A549 (cell line): ENCODE results near the gene KCNA1. TPM values are rescaled to one million over a fixed set of nuclear protein-coding genes. Genes with fewer than 3 reads are reported as not detected.

Experiments used
- ATAC-seq, 2 experiments: fragments of 200-7000 bp in 1 of 2; fragments of >200 bp in 1 of 2; cut with Nextera tagmentation in 1 of 2; cut with Tn5 transposase in 1 of 2; 3 replicates each; pipeline versions ENCODE4 v1.8.0 to v1.9.1; 2018 to 2020; ENCODE audit warnings: mild to moderate bottlenecking in 1 of 2, moderate library complexity in 1 of 2
- CTCF ChIA-PET: fragments of 300-600 bp; sonication (Branson Sonifier 250); formaldehyde crosslinking; extraction: SDS; loops from one replicate; lab custom pipeline; 2021; ENCODE audit warnings: antibody characterized with exemption, inconsistent platforms; lab: Yijun Ruan, JAX
- POLR2A ChIA-PET: fragments of 350-600 bp; formaldehyde crosslinking; extraction: SDS; loops from one replicate; lab custom pipeline; 2021; ENCODE audit warnings: antibody characterized with exemption, inconsistent platforms; lab: Yijun Ruan, JAX
- DNase-seq, 2 experiments: peaks; one replicate each; pipeline versions ENCODE4 v3.0.0 to v3.0.0-alpha.2; 2011 to 2016; ENCODE audit warnings: low read depth in 1 of 2, low spot score in 1 of 2
- FAIRE-seq: peaks from 2 replicates; lab custom pipeline; 2011; peaks lifted over from hg19 to GRCh38; lab: Jason Lieb, UNC
- H3K27ac ChIP-seq, 2 experiments: fragments of >200 bp; sonication (Bioruptor Twin); formaldehyde crosslinking; 3 replicates each; pipeline ENCODE4 v1.5.1; 2016 to 2017
- H3K4me1 ChIP-seq: fragments of >200 bp; sonication (Bioruptor Twin); formaldehyde crosslinking; 3 replicates; pipeline ENCODE4 v1.6.1; 2016
- H3K4me2 ChIP-seq: fragments of >200 bp; sonication (Bioruptor Twin); formaldehyde crosslinking; 3 replicates; pipeline ENCODE4 v1.6.1; 2016
- H3K4me3 ChIP-seq: fragments of >200 bp; sonication (Bioruptor Twin); formaldehyde crosslinking; 3 replicates; pipeline ENCODE4 v1.5.1; 2016
- H3K9me3 ChIP-seq: fragments of >200 bp; sonication (Bioruptor Twin); formaldehyde crosslinking; 3 replicates; pipeline ENCODE4 v1.6.1; 2016
- BCL3 ChIP-seq: fragments of >200 bp; sonication (Bioruptor Twin); formaldehyde crosslinking; IDR thresholded peaks from 3 replicates; pipeline ENCODE4 v1.6.1; 2016
- EHF ChIP-seq: fragments of 250-450 bp; sonication (Bioruptor Pico); IDR thresholded peaks from 2 replicates; pipeline ENCODE4 v1.5.0; 2020; ENCODE audit warnings: mild to moderate bottlenecking
- EP300 ChIP-seq, 2 experiments: fragments of >200 bp; sonication (Bioruptor Twin); formaldehyde crosslinking; IDR thresholded peaks; 2 replicates in 1 of 2; 3 replicates in 1 of 2; pipeline ENCODE4 v1.6.1; 2016 to 2017
- FOSB ChIP-seq: fragments of 250-450 bp; sonication (Bioruptor Pico); IDR thresholded peaks from 2 replicates; pipeline ENCODE4 v1.5.0; 2020; ENCODE audit warnings: mild to moderate bottlenecking, moderate library complexity
- GATA3 ChIP-seq: IDR thresholded peaks from 2 replicates; pipeline ENCODE4 v1.6.1; 2012; ENCODE audit warnings: borderline replicate concordance
- HDAC2 ChIP-seq: fragments of 200-600 bp; sonication (generic); IDR thresholded peaks from 2 replicates; pipeline ENCODE4 v1.6.1; 2016
- HES2 ChIP-seq: fragments of >200 bp; sonication (Bioruptor Twin); formaldehyde crosslinking; IDR thresholded peaks from 2 replicates; pipeline ENCODE4 v1.6.1; 2016
- HOXB5 ChIP-seq: fragments of 250-450 bp; sonication (Bioruptor Pico); IDR thresholded peaks from 2 replicates; pipeline ENCODE4 v1.5.0; 2020; ENCODE audit warnings: mild to moderate bottlenecking, moderate library complexity
- JUN ChIP-seq, 2 experiments: fragments of >200 bp; sonication (Bioruptor Twin); formaldehyde crosslinking; IDR thresholded peaks; 2 replicates in 1 of 2; 3 replicates in 1 of 2; pipeline ENCODE4 v1.6.1; 2016 to 2017
- KDM1A ChIP-seq: fragments of 200-600 bp; sonication (generic); IDR thresholded peaks from 2 replicates; pipeline ENCODE4 v1.6.1; 2016; ENCODE audit warnings: low read depth, mild to moderate bottlenecking
- KDM5A ChIP-seq: fragments of 200-600 bp; sonication (generic); IDR thresholded peaks from 2 replicates; pipeline ENCODE4 v1.6.1; 2016; ENCODE audit warnings: antibody characterized with exemption, mild to moderate bottlenecking
- MAFK ChIP-seq: fragments of 450-650 bp; IDR thresholded peaks from 2 replicates; pipeline ENCODE4 v1.6.1; 2014; ENCODE audit not compliant: partially characterized antibody
- MAZ ChIP-seq: fragments of 150-350 bp; IDR thresholded peaks from 2 replicates; pipeline ENCODE4 v1.6.1; 2014; ENCODE audit warnings: antibody characterized with exemption, low read depth, low read length, borderline replicate concordance
- NPAS2 ChIP-seq: fragments of 250-450 bp; sonication (Bioruptor Pico); IDR thresholded peaks from 2 replicates; pipeline ENCODE4 v1.8.0; 2022; ENCODE audit warnings: mild to moderate bottlenecking, moderate library complexity, borderline replicate concordance
- PBX3 ChIP-seq: IDR thresholded peaks from 2 replicates; pipeline ENCODE4 v1.6.1; 2012
- POLR2A ChIP-seq: IDR thresholded peaks from 2 replicates; pipeline ENCODE4 v1.6.1; 2012; ENCODE audit warnings: mild to moderate bottlenecking, low read length
- RAD21 ChIP-seq, 2 experiments: fragments of >200 bp in 1 of 2; sonication (Bioruptor Twin) in 1 of 2; formaldehyde crosslinking in 1 of 2; IDR thresholded peaks in 1 of 2; conservative IDR thresholded peaks in 1 of 2; 2 replicates in 1 of 2; 3 replicates in 1 of 2; pipeline ENCODE4 v1.6.1; 2012 to 2018; ENCODE audit warnings: inconsistent platforms in 1 of 2
- RARB ChIP-seq: fragments of 250-450 bp; sonication (Bioruptor Pico); IDR thresholded peaks from 2 replicates; pipeline ENCODE4 v1.8.0; 2021; ENCODE audit warnings: mild to moderate bottlenecking, moderate library complexity
- RFX5 ChIP-seq: fragments of 450-650 bp; IDR thresholded peaks from 2 replicates; pipeline ENCODE4 v1.7.1; 2014; ENCODE audit warnings: antibody characterized with exemption, mild to moderate bottlenecking, moderate library complexity
- SMC3 ChIP-seq: fragments of >200 bp; sonication (Bioruptor Twin); formaldehyde crosslinking; IDR thresholded peaks from 3 replicates; pipeline ENCODE4 v1.6.1; 2018; ENCODE audit warnings: inconsistent platforms
- SREBF2 ChIP-seq: fragments of 450-650 bp; IDR thresholded peaks from 2 replicates; pipeline ENCODE4 v1.6.1; 2014; ENCODE audit warnings: mild to moderate bottlenecking, moderate library complexity
- ZC3H11A ChIP-seq: fragments of 450-650 bp; IDR thresholded peaks from 2 replicates; pipeline ENCODE4 v1.6.1; 2014; ENCODE audit warnings: antibody characterized with exemption, mild to moderate bottlenecking
- ZFP36 ChIP-seq: fragments of 450-650 bp; IDR thresholded peaks from 2 replicates; pipeline ENCODE4 v1.6.1; 2014; ENCODE audit warnings: borderline replicate concordance; ENCODE audit not compliant: partially characterized antibody
- ZSCAN20 ChIP-seq: fragments of 250-450 bp; sonication (Bioruptor Pico); IDR thresholded peaks from 2 replicates; pipeline ENCODE4 v1.8.0; 2022; ENCODE audit warnings: mild to moderate bottlenecking, moderate library complexity
- whole genome bisulfite sequencing: methylation state at CpG from one replicate; pipeline ENCODE4 v1.1.6; 2017; ENCODE audit errors: missing lambda C conversion rate; 5-methylcytosine and 5-hydroxymethylcytosine counted together
- polyA plus RNA-seq, 4 experiments: library from polyadenylated mRNA; depleted of rRNA in 3 of 4; stranded (reverse); fragments of >200 nt; fragmentation: RNase III in 1 of 4; extraction: RNeasy Plus Mini Kit Qiagen cat#74134 plus additional on column Dnase treatment in 1 of 4; gene quantifications; 2 replicates in 3 of 4; 3 replicates in 1 of 4; pipeline ENCODE4 v1.2.3, GENCODE V29; 2011 to 2017
- TF ChIP-seq, protein P1 (sequence below): fragments of 200-600 bp; sonication (generic); IDR thresholded peaks from 2 replicates; pipeline ENCODE4 v1.6.1; 2016; ENCODE audit warnings: antibody characterized with exemption, mild to moderate bottlenecking, moderate library complexity
- TF ChIP-seq, protein P2 (sequence below): fragments of 450-650 bp; IDR thresholded peaks from 2 replicates; pipeline ENCODE4 v1.6.1; 2014; ENCODE audit warnings: antibody characterized with exemption

The KCNA1 gene
- polyA plus RNA-seq, 2 of the 4 experiments (the other 2 are of a cell fraction): not detected

DNA sequence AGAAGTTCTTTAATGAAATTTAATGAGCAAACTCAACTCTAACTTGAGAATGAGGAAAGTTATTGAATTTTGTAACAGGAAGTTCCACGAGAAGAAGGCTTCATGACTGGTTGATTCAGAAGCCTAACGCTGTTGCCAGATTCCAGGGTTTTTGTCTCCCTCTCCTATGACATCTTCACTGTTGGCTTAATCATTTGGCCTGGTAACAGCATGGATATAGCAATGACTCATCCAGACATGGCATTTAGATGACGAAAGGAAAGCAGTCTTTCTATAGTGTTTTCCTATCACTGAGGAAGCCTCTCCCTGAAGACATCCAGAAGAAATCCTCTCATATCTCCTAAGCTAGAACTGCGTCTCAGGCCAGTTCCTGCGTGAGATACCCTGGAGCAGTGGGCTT lies 9.4 kb upstream of the KCNA1 start:
- Histone ChIP-seq H3K4me2 (no peak overlapping the region), H3K4me1 (no peaks in the 10 kb centered on the region), H3K4me3 (no peak overlapping the region), H3K9me3 (no peaks in the 10 kb centered on the region), H3K27ac (no peak overlapping the region)
- ATAC-seq: no peak
- ChIA-PET CTCF (interaction anchor here (1.0 kb wide), 1 partner anchor 20 kb away, joined by 3 read pairs; no protein-coding TSS in a partner anchor), POLR2A (no interaction called here)
- WGBS: 22% methylated on average over 5 of the region's 5 CpGs
- peak in 1 of 2 experiments; percentile 7 for DNase-seq
- TF ChIP-seq RARB (CRISPR knock-in tag) (no peak), ZC3H11A (no peak), EP300 (IDR thresholded peaks at IDR 0.05) (no peak), SMC3 (no peak), JUN (IDR thresholded peaks at IDR 0.05) (no peak)
- TF ChIP-seq, protein P1, sequence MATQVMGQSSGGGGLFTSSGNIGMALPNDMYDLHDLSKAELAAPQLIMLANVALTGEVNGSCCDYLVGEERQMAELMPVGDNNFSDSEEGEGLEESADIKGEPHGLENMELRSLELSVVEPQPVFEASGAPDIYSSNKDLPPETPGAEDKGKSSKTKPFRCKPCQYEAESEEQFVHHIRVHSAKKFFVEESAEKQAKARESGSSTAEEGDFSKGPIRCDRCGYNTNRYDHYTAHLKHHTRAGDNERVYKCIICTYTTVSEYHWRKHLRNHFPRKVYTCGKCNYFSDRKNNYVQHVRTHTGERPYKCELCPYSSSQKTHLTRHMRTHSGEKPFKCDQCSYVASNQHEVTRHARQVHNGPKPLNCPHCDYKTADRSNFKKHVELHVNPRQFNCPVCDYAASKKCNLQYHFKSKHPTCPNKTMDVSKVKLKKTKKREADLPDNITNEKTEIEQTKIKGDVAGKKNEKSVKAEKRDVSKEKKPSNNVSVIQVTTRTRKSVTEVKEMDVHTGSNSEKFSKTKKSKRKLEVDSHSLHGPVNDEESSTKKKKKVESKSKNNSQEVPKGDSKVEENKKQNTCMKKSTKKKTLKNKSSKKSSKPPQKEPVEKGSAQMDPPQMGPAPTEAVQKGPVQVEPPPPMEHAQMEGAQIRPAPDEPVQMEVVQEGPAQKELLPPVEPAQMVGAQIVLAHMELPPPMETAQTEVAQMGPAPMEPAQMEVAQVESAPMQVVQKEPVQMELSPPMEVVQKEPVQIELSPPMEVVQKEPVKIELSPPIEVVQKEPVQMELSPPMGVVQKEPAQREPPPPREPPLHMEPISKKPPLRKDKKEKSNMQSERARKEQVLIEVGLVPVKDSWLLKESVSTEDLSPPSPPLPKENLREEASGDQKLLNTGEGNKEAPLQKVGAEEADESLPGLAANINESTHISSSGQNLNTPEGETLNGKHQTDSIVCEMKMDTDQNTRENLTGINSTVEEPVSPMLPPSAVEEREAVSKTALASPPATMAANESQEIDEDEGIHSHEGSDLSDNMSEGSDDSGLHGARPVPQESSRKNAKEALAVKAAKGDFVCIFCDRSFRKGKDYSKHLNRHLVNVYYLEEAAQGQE: no peak
- FAIRE-seq: no peak

- TF ChIP-seq KDM5A: no peak
- TF ChIP-seq NPAS2 (CRISPR knock-in tag): no peak
- TF ChIP-seq RAD21 (conservative IDR thresholded peaks at IDR 0.05 in 1 of 2, IDR thresholded peaks at IDR 0.05 in 1 of 2): no peak
- TF ChIP-seq ZFP36: no peak
- no peak for TF ChIP-seq ZSCAN20 (CRISPR knock-in tag)
- no peak for TF ChIP-seq RFX5
- TF ChIP-seq EHF: no peak
- TF ChIP-seq MAFK: no peak
- no peak for TF ChIP-seq HES2
- TF ChIP-seq SREBF2: no peak
- no peak for TF ChIP-seq PBX3
- no peak for TF ChIP-seq POLR2A
- TF ChIP-seq MAZ: no peak
- no peak for TF ChIP-seq HDAC2
- TF ChIP-seq BCL3: no peak
- no peak for TF ChIP-seq HOXB5 (CRISPR knock-in tag)
- no peak for TF ChIP-seq FOSB (CRISPR knock-in tag)
- no peak for TF ChIP-seq GATA3
- TF ChIP-seq, protein P2, sequence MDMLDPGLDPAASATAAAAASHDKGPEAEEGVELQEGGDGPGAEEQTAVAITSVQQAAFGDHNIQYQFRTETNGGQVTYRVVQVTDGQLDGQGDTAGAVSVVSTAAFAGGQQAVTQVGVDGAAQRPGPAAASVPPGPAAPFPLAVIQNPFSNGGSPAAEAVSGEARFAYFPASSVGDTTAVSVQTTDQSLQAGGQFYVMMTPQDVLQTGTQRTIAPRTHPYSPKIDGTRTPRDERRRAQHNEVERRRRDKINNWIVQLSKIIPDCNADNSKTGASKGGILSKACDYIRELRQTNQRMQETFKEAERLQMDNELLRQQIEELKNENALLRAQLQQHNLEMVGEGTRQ: no peak
- no peak for TF ChIP-seq KDM1A
- POLR2A ChIA-PET: no interaction called here
- Histone ChIP-seq H3K27ac (no peak overlapping the region), H3K4me3 (no peak overlapping the region), H3K4me1 (no peaks in the 10 kb centered on the region), H3K9me3 (no peaks in the 10 kb centered on the region), H3K4me2 (no peak overlapping the region)
- FAIRE-seq: no peak
- CTCF ChIA-PET: no interaction called here
- no peak for ATAC-seq
- no peak for DNase-seq
Observed at GRCh38 chr12:4905316-4905715, 4.4 kb upstream of the KCNA1 start.
